Activated CD8-positive, alpha-beta memory T cell treated with anti-CD3 and anti-CD28 coated beads, Interleukin-2, amount 50 U/mL, for 24 hours (primary cell): ENCODE data around the gene DOCK6.

Source experiments
- DNase-seq: peaks from one replicate; pipeline ENCODE4 v3.0.0-alpha.2; 2020; ENCODE audit errors: extremely low read depth

DOCK6 gene

GRCh38 chr19:11225172-11225571 lies 37.2 kb downstream of the DOCK6 start:
- no peak for DNase-seq

- DNase-seq, result no peak
These were observed 37.9 kb downstream of the DOCK6 start for GRCh38 chr19:11224429-11224828.

- no peak for DNase-seq
These were observed 39.1 kb downstream of the DOCK6 start for GRCh38 chr19:11223200-11223599.

GRCh38 chr19:11221082-11221598 lies 41.2 kb downstream of the DOCK6 start:
- DNase-seq, result no peak

- no peak for DNase-seq
These were observed 47.9 kb downstream of the DOCK6 start for GRCh38 chr19:11214387-11214786.

DNA sequence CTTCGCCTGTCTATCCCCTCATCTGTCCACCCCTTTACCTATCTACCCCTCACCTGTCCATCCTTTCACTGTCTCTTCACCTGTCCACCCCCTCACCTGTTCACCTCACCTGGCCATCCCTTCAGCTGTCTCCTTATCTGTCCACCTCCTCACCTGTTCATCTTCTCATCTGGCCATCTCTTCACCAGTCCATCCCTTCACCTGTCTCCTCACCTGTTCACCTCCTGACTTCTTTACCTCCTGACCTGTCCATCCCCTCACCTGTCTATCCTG lies 51.7 kb downstream of the DOCK6 start:
- DNase-seq, result no peak

- no peak for DNase-seq
These were observed 52.3 kb downstream of the DOCK6 start for GRCh38 chr19:11209839-11210655.

DNA sequence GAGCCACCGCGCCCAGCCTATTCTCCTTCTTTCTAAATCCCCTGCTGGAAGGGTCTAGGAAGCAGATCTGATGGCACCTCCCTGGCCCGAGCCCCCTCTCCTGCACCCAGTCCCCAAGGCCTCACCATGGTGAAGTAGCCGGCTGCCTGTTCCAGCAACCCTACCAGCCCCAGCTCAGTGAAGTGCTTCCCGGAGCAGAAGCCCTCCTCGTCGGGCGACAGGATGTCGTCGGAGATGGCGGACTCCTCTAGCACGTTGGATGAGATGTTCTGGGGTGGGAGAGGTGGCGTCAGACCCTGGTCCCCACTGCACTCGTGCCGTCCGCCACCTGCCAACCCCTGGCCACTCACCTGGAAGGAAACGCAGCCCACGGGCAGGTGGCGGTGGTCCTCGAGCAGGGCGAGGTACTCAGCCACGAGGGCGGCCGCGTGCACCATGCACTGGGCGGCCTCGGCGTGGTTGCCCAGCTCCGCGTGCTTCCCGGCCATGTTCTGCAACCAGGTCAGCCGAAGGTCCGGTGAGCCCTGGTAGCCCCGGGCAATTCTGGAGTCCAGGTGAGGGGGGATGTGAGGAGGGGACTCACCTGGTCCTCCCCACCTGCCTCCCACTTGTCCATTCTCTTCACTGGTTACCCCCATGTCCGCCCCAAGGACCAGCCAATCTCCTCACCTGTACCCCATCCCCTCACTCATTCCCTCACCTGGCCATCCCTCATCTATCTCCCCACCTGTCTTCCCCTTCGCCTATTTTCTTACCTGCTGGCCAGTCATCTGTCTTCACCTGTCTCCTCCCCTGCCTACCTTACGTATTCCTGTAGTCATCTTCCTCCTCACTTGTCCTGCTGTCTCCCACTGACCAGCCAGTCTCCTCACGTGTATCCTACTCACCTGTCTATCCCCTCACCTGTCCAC lies 53.5 kb downstream of the DOCK6 start:
- DNase-seq, result no peak

DNA sequence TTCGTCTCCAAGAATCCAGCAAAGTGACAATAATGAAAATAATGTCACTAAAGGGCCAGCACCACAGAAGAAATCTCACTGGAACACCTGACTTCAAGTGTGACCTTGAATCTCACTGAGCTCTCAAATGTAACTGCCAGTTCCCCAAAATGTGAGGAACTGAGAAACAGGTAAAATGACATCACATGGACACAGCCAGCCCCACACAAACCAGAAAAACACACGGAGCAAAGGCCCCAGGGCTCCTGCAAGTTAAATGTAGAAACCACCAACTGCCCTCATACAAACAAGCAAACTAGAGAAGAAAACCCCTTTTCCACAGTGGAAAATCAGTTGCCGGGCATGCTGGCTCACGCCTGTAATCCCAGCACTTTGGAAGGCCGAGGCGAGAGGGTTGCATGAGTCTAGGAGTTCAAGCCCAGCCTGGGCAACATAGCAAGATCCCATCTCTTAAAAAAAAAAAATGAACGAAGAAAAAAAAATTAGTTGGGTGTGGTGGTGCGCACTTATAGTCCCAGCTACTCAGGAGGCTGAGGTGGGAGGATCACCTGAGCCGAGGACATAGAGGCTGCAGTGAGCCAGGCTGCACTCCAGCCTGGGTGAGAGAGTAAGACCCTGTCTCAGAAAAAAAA lies 56.3 kb downstream of the DOCK6 start:
- DNase-seq, result no peak

- DNase-seq, result no peak
These were observed 57.4 kb downstream of the DOCK6 start for GRCh38 chr19:11204943-11205349.

DNA sequence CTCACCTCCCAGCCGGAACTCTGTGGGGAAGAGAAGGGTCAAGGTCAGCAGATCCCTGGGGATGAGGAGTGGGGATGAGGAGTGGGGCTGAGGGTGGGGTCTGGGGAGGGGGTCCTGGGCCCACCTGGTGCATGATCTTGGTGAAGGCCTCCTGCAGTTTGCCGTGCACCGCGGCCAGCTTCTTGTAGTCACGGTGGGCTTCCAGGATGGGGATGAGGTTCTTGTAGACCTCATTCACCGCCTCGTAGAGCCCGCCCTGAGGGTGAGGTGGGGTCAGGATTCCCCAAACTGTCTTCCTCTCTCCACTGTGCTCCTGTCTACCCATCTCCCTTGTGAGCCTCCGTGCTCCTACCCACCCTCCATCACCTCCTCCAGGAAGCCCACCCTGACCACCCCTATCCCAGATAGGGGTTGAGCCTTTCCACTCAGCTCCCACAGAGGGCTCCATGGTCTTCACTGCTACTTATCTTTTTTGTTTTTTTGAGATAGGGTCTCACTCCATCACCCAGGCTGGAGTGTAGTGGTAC lies 58.2 kb downstream of the DOCK6 start:
- DNase-seq, result no peak

GRCh38 chr19:11203194-11204075 lies 58.9 kb downstream of the DOCK6 start:
- DNase-seq, result no peak

DNA sequence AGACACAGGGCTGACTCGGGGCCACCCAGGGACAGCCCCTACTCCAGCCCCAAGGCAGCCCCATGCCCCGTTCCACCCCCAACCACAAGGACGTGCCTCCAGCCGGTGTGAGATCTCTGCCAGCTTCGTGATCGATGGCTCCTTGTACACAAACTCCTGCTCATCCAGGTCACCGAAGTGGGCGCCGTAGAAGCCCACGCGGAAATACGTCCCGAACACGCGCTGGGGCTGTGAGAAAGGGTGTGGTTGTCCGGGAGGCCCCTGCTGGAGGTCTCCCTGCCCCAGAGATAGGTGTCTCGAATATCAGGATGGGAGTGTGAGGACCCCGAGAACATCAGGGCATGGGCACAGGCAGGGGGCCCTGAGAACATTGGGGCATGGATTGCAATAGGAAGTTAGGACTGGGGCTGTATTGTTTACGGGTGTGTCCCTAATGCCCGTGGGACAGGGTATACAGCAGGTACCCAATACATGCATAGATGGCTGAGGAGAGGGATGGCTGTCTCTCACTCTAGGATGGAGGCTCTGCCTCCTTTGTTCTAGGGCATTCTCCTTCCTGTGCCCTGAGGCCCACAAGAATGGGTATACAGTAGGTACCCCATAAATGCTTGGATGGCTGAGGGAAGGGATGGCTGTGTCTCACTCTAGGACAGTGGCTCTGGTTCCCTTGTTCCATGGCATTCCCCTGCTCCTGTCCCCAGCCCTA lies 59.7 kb downstream of the DOCK6 start:
- DNase-seq, result no peak

GRCh38 chr19:11201791-11202190 lies 60.5 kb downstream of the DOCK6 start:
- no peak for DNase-seq

DNA sequence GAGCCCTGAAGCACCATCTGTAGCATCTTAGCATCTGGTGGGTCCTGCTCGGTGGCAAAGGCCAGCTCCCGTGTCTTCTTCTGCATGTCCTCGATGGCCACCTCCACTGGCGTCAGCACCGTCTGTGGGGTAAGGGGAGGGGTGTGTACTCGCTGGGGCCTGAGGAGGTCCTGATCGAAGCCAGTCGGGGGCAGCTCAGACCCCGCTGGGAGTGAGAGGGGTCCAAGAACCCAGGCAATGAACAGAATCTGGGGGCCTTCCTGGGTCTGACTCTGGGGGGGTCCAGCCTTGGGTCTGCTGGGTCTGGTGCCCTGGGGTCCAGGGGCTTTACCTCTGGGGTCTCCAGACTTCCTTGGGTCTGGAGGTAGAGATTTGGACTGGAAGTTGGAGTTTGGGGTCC lies 61.4 kb downstream of the DOCK6 start:
- DNase-seq, result no peak

GRCh38 chr19:11200015-11200574 lies 62.2 kb downstream of the DOCK6 start:
- no peak for DNase-seq

DNA sequence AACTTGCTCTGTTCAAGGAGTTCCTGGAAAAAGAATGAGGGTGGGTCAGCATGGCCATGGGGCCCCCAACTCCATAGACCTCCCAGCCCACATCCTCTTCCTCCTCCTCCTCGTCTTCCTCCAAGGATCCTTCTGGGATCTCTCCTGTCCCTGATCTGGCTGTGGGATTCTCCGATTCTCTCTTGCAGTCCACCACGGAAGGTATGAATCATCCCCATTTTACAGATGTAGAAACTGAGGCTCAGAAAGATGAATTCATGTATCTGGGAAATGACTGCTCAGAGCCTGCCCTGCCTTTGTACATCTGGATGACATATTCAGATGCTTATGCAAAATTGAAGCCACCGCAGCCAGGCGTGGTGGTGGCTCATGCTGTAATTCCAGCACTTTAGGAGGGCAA lies 62.8 kb downstream of the DOCK6 start:
- no peak for DNase-seq

GRCh38 chr19:11198769-11199424 lies 63.4 kb downstream of the DOCK6 start:
- DNase-seq, result no peak

DNA sequence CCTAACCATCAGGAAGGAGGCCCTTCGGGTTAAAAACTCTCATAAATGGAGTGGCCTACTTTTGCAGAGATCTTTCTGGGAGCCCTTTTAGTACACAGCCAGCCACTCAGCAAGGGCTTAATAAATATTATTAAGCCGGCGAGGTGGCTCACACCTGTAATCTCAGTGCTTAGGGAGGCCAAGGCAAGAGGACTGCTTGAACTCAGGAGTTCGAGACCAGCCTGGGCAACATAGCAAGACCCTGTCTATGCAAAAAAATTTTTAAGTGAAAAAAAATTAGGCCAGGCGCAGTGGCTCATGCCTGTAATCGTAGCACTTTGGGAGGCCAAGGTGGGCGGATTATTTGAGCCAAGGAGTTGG lies 64.2 kb downstream of the DOCK6 start:
- DNase-seq, result no peak
